ENCODE measurements around the gene ILDR2. TPM values are rescaled to one million over a fixed set of nuclear protein-coding genes. Genes with fewer than 3 reads are reported as not detected.

ILDR2 gene
- total and polyA plus RNA-seq, 10 donors = under 0.01 to 1.4 (median 0.25) TPM

DNA sequence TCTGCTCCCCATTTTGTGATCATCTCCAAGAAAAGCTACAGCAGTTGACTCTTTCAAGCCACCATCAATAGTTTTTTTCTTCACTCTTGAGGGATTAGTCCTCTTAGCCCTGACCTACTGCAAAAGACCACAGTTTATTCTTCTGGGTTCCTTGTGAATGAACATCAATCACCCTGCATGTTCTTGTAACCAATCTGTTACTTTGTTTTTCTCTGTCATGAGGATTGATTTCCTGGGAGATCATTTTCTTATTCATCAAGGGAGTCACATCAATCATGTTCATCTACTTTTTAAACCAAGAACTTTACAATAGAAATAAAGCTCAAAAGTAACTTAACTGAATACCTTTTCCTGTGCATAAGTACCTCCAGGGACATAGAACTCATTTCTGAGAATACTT is 21.8 kb downstream of the ILDR2 start:
- intact Hi-C loops (cut with DNase I; ENCODE audit: low total_unique reads) = no loop called here
- Histone ChIP-seq H3K36me3 (no peaks in the 10 kb centered on the region), H3K4me3 (no peak overlapping the region), H3K9me3 (no peaks in the 10 kb centered on the region), H3K4me1 (no peaks in the 10 kb centered on the region), H3K27me3 (replicated peaks in 1 of 7) (peaks cover 0 to 2% (median 0%) of the 10 kb centered on the region in 7 donors), H3K27ac (no peak overlapping the region)
- no peak for DNase-seq
- TF ChIP-seq POLR2A (IDR thresholded peaks at IDR 0.05) (no peak), POLR2AphosphoS5 (IDR thresholded peaks at IDR 0.05) (no peak)
- TF ChIP-seq, protein P1, sequence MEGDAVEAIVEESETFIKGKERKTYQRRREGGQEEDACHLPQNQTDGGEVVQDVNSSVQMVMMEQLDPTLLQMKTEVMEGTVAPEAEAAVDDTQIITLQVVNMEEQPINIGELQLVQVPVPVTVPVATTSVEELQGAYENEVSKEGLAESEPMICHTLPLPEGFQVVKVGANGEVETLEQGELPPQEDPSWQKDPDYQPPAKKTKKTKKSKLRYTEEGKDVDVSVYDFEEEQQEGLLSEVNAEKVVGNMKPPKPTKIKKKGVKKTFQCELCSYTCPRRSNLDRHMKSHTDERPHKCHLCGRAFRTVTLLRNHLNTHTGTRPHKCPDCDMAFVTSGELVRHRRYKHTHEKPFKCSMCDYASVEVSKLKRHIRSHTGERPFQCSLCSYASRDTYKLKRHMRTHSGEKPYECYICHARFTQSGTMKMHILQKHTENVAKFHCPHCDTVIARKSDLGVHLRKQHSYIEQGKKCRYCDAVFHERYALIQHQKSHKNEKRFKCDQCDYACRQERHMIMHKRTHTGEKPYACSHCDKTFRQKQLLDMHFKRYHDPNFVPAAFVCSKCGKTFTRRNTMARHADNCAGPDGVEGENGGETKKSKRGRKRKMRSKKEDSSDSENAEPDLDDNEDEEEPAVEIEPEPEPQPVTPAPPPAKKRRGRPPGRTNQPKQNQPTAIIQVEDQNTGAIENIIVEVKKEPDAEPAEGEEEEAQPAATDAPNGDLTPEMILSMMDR (IDR thresholded peaks at IDR 0.05 in 8 of 11, conservative IDR thresholded peaks at IDR 0.05 in 3 of 11) = no peak

GRCh38 chr1:166952002-166952746 is 23.2 kb downstream of the ILDR2 start:
- Histone ChIP-seq H3K4me1 (peaks cover 0 to 8% (median 7%) of the 10 kb centered on the region in 6 donors), H3K9me3 (no peaks in the 10 kb centered on the region), H3K27ac (no peak overlapping the region), H3K36me3 (no peaks in the 10 kb centered on the region), H3K4me3 (no peak overlapping the region), H3K27me3 (replicated peaks in 1 of 7) (peaks cover 0 to 15% (median 7%) of the 10 kb centered on the region in 7 donors)
- TF ChIP-seq POLR2AphosphoS5 (IDR thresholded peaks at IDR 0.05) (no peak), POLR2A (IDR thresholded peaks at IDR 0.05) (no peak)
- TF ChIP-seq, protein P1 (IDR thresholded peaks at IDR 0.05 in 8 of 11, conservative IDR thresholded peaks at IDR 0.05 in 3 of 11) = no peak
- no peak for DNase-seq
- 74 to 85% (median 79%) methylated on average over 4 of the region's 4 CpGs for WGBS, 5 donors
- intact Hi-C loops (cut with DNase I; ENCODE audit: low total_unique reads) = no loop called here

DNA sequence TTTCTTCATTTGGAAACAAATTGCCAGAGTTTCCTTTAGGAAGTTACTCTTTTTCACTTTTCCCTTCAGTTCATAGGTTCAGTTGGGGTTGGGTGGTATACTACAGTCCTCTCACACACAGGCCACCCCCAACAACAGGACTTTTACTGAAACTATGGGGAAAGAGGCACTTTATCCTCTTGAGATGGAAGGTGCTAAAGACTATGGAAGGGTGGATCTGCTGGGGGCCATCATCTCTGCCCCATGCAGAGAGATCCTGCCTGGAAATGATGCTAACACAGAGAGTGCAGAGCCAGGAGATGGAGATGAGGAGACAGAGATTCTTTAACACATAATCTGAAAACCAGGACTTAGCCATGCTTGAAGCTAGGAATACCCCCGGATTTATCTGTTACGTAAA is 24.3 kb downstream of the ILDR2 start:
- 92 to 96% (median 94%) methylated on average over 2 of the region's 2 CpGs for WGBS, 5 donors
- intact Hi-C loops (cut with DNase I; ENCODE audit: low total_unique reads) = no loop called here
- H3K4me3 ChIP-seq = no peak overlapping the region

GRCh38 chr1:166950156-166950555 is 25.2 kb downstream of the ILDR2 start:
- TF ChIP-seq POLR2AphosphoS5 (IDR thresholded peaks at IDR 0.05) (no peak), POLR2A (IDR thresholded peaks at IDR 0.05) (no peak)
- TF ChIP-seq, protein P1 (IDR thresholded peaks at IDR 0.05 in 8 of 11, conservative IDR thresholded peaks at IDR 0.05 in 3 of 11) = no peak
- Histone ChIP-seq H3K36me3 (no peaks in the 10 kb centered on the region), H3K9me3 (no peaks in the 10 kb centered on the region), H3K4me3 (no peak overlapping the region), H3K27ac (no peak overlapping the region), H3K4me1 (peaks cover 0 to 10% (median 9%) of the 10 kb centered on the region in 6 donors), H3K27me3 (replicated peaks in 1 of 7) (peaks cover 0 to 25% (median 13%) of the 10 kb centered on the region in 7 donors)
- intact Hi-C loops (cut with DNase I; ENCODE audit: low total_unique reads) = no loop called here
- WGBS, 5 donors = 79 to 93% (median 91%) methylated on average over 2 of the region's 2 CpGs
- no peak for DNase-seq

More for the DNA sequence above, 24.3 kb downstream of the ILDR2 start:
- no peak overlapping the region for H3K27ac ChIP-seq
- H3K36me3 ChIP-seq = no peaks in the 10 kb centered on the region
- H3K27me3 ChIP-seq (replicated peaks in 1 of 7) = peaks cover 0 to 25% (median 10%) of the 10 kb centered on the region in 7 donors
- no peaks in the 10 kb centered on the region for H3K9me3 ChIP-seq
- peaks cover 0 to 10% (median 9%) of the 10 kb centered on the region in 6 donors for H3K4me1 ChIP-seq
- TF ChIP-seq POLR2A (IDR thresholded peaks at IDR 0.05) (no peak), POLR2AphosphoS5 (IDR thresholded peaks at IDR 0.05) (no peak)
- TF ChIP-seq, protein P1 (IDR thresholded peaks at IDR 0.05 in 8 of 11, conservative IDR thresholded peaks at IDR 0.05 in 3 of 11) = no peak
- no peak for DNase-seq
